LNCAP (cell line): ENCODE measurements around the gene EIF3J.

Experiments
- TF ChIP-seq, protein P1 (sequence below): fragments of 450-650 bp; IDR thresholded peaks from 2 replicates; pipeline ENCODE4 v1.5.1; 2017; ENCODE audit warnings: mild to moderate bottlenecking

Gene EIF3J

GRCh38 chr15:44591326-44591725 is 54.4 kb downstream of the EIF3J start:
- TF ChIP-seq, protein P1, sequence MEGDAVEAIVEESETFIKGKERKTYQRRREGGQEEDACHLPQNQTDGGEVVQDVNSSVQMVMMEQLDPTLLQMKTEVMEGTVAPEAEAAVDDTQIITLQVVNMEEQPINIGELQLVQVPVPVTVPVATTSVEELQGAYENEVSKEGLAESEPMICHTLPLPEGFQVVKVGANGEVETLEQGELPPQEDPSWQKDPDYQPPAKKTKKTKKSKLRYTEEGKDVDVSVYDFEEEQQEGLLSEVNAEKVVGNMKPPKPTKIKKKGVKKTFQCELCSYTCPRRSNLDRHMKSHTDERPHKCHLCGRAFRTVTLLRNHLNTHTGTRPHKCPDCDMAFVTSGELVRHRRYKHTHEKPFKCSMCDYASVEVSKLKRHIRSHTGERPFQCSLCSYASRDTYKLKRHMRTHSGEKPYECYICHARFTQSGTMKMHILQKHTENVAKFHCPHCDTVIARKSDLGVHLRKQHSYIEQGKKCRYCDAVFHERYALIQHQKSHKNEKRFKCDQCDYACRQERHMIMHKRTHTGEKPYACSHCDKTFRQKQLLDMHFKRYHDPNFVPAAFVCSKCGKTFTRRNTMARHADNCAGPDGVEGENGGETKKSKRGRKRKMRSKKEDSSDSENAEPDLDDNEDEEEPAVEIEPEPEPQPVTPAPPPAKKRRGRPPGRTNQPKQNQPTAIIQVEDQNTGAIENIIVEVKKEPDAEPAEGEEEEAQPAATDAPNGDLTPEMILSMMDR = no peak

- TF ChIP-seq, protein P1 = peak; percentile 36; the same call in 1 of the 2 replicates
These were observed 56.2 kb downstream of the EIF3J start for GRCh38 chr15:44593042-44593736.

- TF ChIP-seq, protein P1 = no peak
These were observed 58.3 kb downstream of the EIF3J start for GRCh38 chr15:44595246-44595645.

GRCh38 chr15:44595656-44596510 is 58.9 kb downstream of the EIF3J start:
- TF ChIP-seq, protein P1 = no peak

GRCh38 chr15:44596511-44597010 is 59.6 kb downstream of the EIF3J start:
- TF ChIP-seq, protein P1 = no peak

DNA sequence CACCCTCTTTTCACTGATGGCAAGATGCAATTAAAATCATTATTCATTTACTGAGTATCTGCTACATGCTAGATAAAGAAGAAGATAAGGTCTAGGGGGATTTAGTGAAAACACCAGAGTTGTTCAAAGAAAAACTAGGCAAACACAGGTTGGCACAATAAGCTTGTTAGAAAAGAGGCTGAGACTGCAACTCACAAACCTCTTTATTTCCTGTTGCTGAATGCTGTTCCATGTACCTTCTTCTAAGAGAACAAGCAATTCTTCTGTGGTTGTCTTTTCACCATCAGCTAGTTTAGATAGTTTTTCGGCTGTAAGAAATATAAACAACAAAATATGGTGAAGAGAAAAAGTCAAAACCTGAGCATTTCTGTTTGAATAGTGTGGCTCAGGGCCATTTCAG is 61.1 kb downstream of the EIF3J start:
- TF ChIP-seq, protein P1 = no peak

GRCh38 chr15:44598892-44599291 is 61.9 kb downstream of the EIF3J start:
- TF ChIP-seq, protein P1 = no peak
